H9 (cell line): ENCODE data around the gene EGFR. TPM values are rescaled to one million over a fixed set of nuclear protein-coding genes. Genes with fewer than 3 reads are reported as not detected.

Experiments
- DNase-seq: peaks from one replicate; pipeline ENCODE4 v3.0.0-alpha.2; 2017
- H2AFZ ChIP-seq: one replicate; pipeline ENCODE4 v1.6.1; 2013; ENCODE audit warnings: mild to moderate bottlenecking, low read length, control low read depth, moderate library complexity
- H2AK5ac ChIP-seq: 2 replicates; pipeline ENCODE4 v1.6.1; 2013; ENCODE audit warnings: low read length, control low read depth, mixed read lengths; ENCODE audit not compliant: insufficient read length
- H2BK120ac ChIP-seq: one replicate; pipeline ENCODE4 v1.6.1; 2013; ENCODE audit warnings: low read depth, mild to moderate bottlenecking, low read length, control low read depth, inconsistent platforms; ENCODE audit not compliant: poor library complexity, severe bottlenecking
- H2BK12ac ChIP-seq: 2 replicates; pipeline ENCODE4 v1.6.1; 2013; ENCODE audit warnings: low read length, control low read depth, mixed read lengths, low read depth; ENCODE audit not compliant: insufficient read length
- H2BK15ac ChIP-seq: 2 replicates; pipeline ENCODE4 v1.6.1; 2013; ENCODE audit warnings: low read depth, low read length, control low read depth
- H2BK20ac ChIP-seq: one replicate; pipeline ENCODE4 v1.6.1; 2013; ENCODE audit warnings: low read depth, mild to moderate bottlenecking, low read length, control low read depth, inconsistent platforms; ENCODE audit not compliant: poor library complexity, severe bottlenecking
- H2BK5ac ChIP-seq: 2 replicates; pipeline ENCODE4 v1.6.1; 2013; ENCODE audit warnings: low read length, control low read depth, mixed read lengths; ENCODE audit not compliant: insufficient read length
- H3K14ac ChIP-seq: 2 replicates; pipeline ENCODE4 v1.6.1; 2013; ENCODE audit warnings: low read length, control low read depth; ENCODE audit not compliant: insufficient read depth
- H3K18ac ChIP-seq: 2 replicates; pipeline ENCODE4 v1.6.1; 2013; ENCODE audit warnings: low read depth, mild to moderate bottlenecking, mixed read lengths, low read length, control low read depth; ENCODE audit not compliant: insufficient read length
- H3K23ac ChIP-seq: 2 replicates; pipeline ENCODE4 v1.6.1; 2013; ENCODE audit warnings: low read length, control low read depth, mixed read lengths, low read depth; ENCODE audit not compliant: insufficient read length
- H3K23me2 ChIP-seq: 2 replicates; pipeline ENCODE4 v1.6.1; 2013; ENCODE audit warnings: low read depth, mild to moderate bottlenecking, mixed read lengths, low read length, control low read depth; ENCODE audit not compliant: insufficient read length, poor library complexity, severe bottlenecking
- H3K27ac ChIP-seq: 2 replicates; pipeline ENCODE4 v1.5.1; 2013; ENCODE audit warnings: low read length, control low read depth, mixed read lengths, low read depth; ENCODE audit not compliant: insufficient read length
- H3K27me3 ChIP-seq: 2 replicates; pipeline ENCODE4 v1.6.1; 2013; ENCODE audit warnings: low read length, control low read depth, inconsistent platforms; ENCODE audit not compliant: insufficient read depth
- H3K4ac ChIP-seq: 2 replicates; pipeline ENCODE4 v1.6.1; 2013; ENCODE audit warnings: low read depth, mild to moderate bottlenecking, control low read depth, inconsistent platforms, low read length, moderate library complexity
- H3K4me1 ChIP-seq: 2 replicates; pipeline ENCODE4 v1.6.1; 2013; ENCODE audit warnings: low read length, control low read depth, inconsistent platforms; ENCODE audit not compliant: insufficient read depth
- H3K4me2 ChIP-seq: 2 replicates; pipeline ENCODE4 v1.6.1; 2013; ENCODE audit warnings: low read length, control low read depth, mixed read lengths; ENCODE audit not compliant: insufficient read length, insufficient read depth
- H3K56ac ChIP-seq: 2 replicates; pipeline ENCODE4 v1.6.1; 2013; ENCODE audit warnings: low read depth, mild to moderate bottlenecking, mixed read lengths, low read length, control low read depth; ENCODE audit not compliant: insufficient read length
- H3K79me1 ChIP-seq: 2 replicates; pipeline ENCODE4 v1.6.1; 2013; ENCODE audit warnings: low read depth, mild to moderate bottlenecking, moderate library complexity, low read length, control low read depth, inconsistent platforms; ENCODE audit not compliant: insufficient read depth, poor library complexity, severe bottlenecking
- H3K79me2 ChIP-seq: 2 replicates; pipeline ENCODE4 v1.6.1; 2013; ENCODE audit warnings: low read length, control low read depth, inconsistent platforms; ENCODE audit not compliant: insufficient read depth
- H3K9ac ChIP-seq: 2 replicates; pipeline ENCODE4 v1.6.1; 2013; ENCODE audit warnings: low read length, control low read depth, mixed read lengths; ENCODE audit not compliant: insufficient read length; ENCODE audit errors: extremely low read depth
- H3K9me3 ChIP-seq: one replicate; pipeline ENCODE4 v1.6.1; 2013; ENCODE audit warnings: low read depth, low read length, inconsistent platforms; ENCODE audit not compliant: control insufficient read depth
- H3T11ph ChIP-seq: one replicate; pipeline ENCODE4 v1.6.1; 2013; ENCODE audit warnings: mild to moderate bottlenecking, low read length, control low read depth, inconsistent platforms
- H4K20me1 ChIP-seq: one replicate; pipeline ENCODE4 v1.6.1; 2013; ENCODE audit not compliant: control insufficient read depth, insufficient read length, insufficient read depth
- H4K5ac ChIP-seq: 2 replicates; pipeline ENCODE4 v1.6.1; 2013; ENCODE audit warnings: low read depth, mild to moderate bottlenecking, mixed read lengths, low read length, control low read depth; ENCODE audit not compliant: insufficient read length
- H4K8ac ChIP-seq: replicated peaks from 2 replicates; pipeline ENCODE4 v1.6.1; 2013; ENCODE audit warnings: low read length, control low read depth, mixed read lengths, low read depth; ENCODE audit not compliant: insufficient read length
- H4K91ac ChIP-seq: 2 replicates; pipeline ENCODE4 v1.6.1; 2013; ENCODE audit warnings: low read depth, mild to moderate bottlenecking, moderate library complexity, mixed read lengths, low read length, control low read depth; ENCODE audit not compliant: insufficient read length
- H3K27ac Mint-ChIP-seq, 3 experiments: 2 replicates in 2 of 3; 3 replicates in 1 of 3; pipeline ENCODE4 v1.8.0; 2020 to 2021; ENCODE audit warnings: mixed read lengths in 3 of 3, mild to moderate bottlenecking in 1 of 3, moderate library complexity in 1 of 3
- H3K27me3 Mint-ChIP-seq: 2 replicates; pipeline ENCODE4 v1.8.0; 2021; ENCODE audit warnings: low read depth, mild to moderate bottlenecking, moderate library complexity, mixed read lengths
- H3K36me3 Mint-ChIP-seq, 3 experiments: 2 replicates in 2 of 3; 3 replicates in 1 of 3; pipeline ENCODE4 v1.8.0; 2020 to 2021; ENCODE audit warnings: low read depth in 3 of 3, mixed read lengths in 3 of 3; ENCODE audit not compliant: insufficient read depth in 1 of 3
- H3K4me1 Mint-ChIP-seq, 2 experiments: 2 replicates each; pipeline ENCODE4 v1.8.0; 2020; ENCODE audit warnings: mixed read lengths in 2 of 2
- H3K4me3 Mint-ChIP-seq, 2 experiments: 2 replicates in 1 of 2; 3 replicates in 1 of 2; pipeline ENCODE4 v1.8.0; 2020 to 2021; ENCODE audit warnings: mild to moderate bottlenecking in 2 of 2, mixed read lengths in 2 of 2, moderate library complexity in 1 of 2
- H3K9me3 Mint-ChIP-seq, 2 experiments: 2 replicates in 1 of 2; 3 replicates in 1 of 2; pipeline ENCODE4 v1.8.0; 2020; ENCODE audit warnings: mild to moderate bottlenecking in 2 of 2, mixed read lengths in 2 of 2, moderate library complexity in 1 of 2
- CTCF ChIP-seq: fragments of 200-600 bp; sonication (generic); conservative IDR thresholded peaks from 3 replicates; pipeline ENCODE4 v1.8.0; 2021; ENCODE audit warnings: antibody characterized with exemption, mild to moderate bottlenecking
- WGBS: extraction: QIAGEN DNeasy Blood & Tissue Kit; methylation state at CpG from one replicate; pipeline ENCODE4 v1.1.7; 2013; ENCODE audit warnings: missing lambda C conversion rate, low lambda C conversion rate, mixed read lengths; ENCODE audit not compliant: insufficient read length; ENCODE audit errors: extremely low coverage; 5-methylcytosine and 5-hydroxymethylcytosine counted together
- total RNA-seq: library from RNA; stranded (reverse); gene quantifications from 2 replicates; pipeline ENCODE4 v1.2.1, GENCODE V29; 2021

EGFR gene
- total RNA-seq, 1 experiment from 2014 or later: 3.3 TPM

- H4K20me1 ChIP-seq: no peaks in the 10 kb centered on the region
- H3K9me3 ChIP-seq: no peaks in the 10 kb centered on the region
- no peak overlapping the region for H2BK20ac ChIP-seq
- H3K56ac ChIP-seq: no peak overlapping the region
- Mint-ChIP-seq H3K36me3 (no peaks in the 10 kb centered on the region), H3K27me3 (peaks cover 2% of the 10 kb centered on the region), H3K27ac (no peak overlapping the region), H3K4me3 (no peak overlapping the region), H3K4me1 (peaks cover 24 to 31% of the 10 kb centered on the region in 2 experiments), H3K9me3 (no peaks in the 10 kb centered on the region)
- no peak overlapping the region for H2BK120ac ChIP-seq
- H3K79me2 ChIP-seq: no peaks in the 10 kb centered on the region
- no peak overlapping the region for H4K91ac ChIP-seq
- H2BK15ac ChIP-seq: no peak overlapping the region
- H4K5ac ChIP-seq: no peak overlapping the region
- peaks cover 4% of the 10 kb centered on the region; the same call in 1 of the 2 replicates for H3K4me1 ChIP-seq
- H3K23ac ChIP-seq: no peak overlapping the region
- H3K27me3 ChIP-seq: no peaks in the 10 kb centered on the region
- H3K27ac ChIP-seq: no peak overlapping the region
- H3K4ac ChIP-seq: no peak overlapping the region
- H3K23me2 ChIP-seq: no peaks in the 10 kb centered on the region
- no peak overlapping the region for H2AK5ac ChIP-seq
- no peak overlapping the region for H2AFZ ChIP-seq
- no peak overlapping the region for H3K9ac ChIP-seq
- H2BK5ac ChIP-seq: no peak overlapping the region
- H3K18ac ChIP-seq: no peak overlapping the region
- TF ChIP-seq CTCF: no peak
- DNase-seq: no peak
- no peak overlapping the region for H3K14ac ChIP-seq
- no peak overlapping the region for H2BK12ac ChIP-seq
- H3K79me1 ChIP-seq: no peaks in the 10 kb centered on the region
- H3T11ph ChIP-seq: no peak overlapping the region
- H3K4me2 ChIP-seq: no peak overlapping the region
- no CpG with 5 or more reads among the region's 3 CpGs for WGBS
- H4K8ac ChIP-seq: no peak overlapping the region
These were observed 90.0 kb downstream of the EGFR start for GRCh38 chr7:55108818-55109217.
